HepG2 (cell line): Measurements from ENCODE around the gene AP5Z1. TPM values are rescaled to one million over a fixed set of nuclear protein-coding genes. Genes with fewer than 3 reads are reported as not detected.
A peak's percentile ranks its signal among the peaks of the same experiment; 100 is the strongest.

Experiments used
- ATAC-seq: fragments of 200-7000 bp; cut with Tn5 transposase; 3 replicates; pipeline ENCODE4 v1.9.1; 2020; ENCODE audit warnings: mild to moderate bottlenecking, moderate library complexity
- BruUV-seq: library from RNA; stranded (reverse); fragments of 400-500 nt; replicated peaks from 2 replicates; lab custom pipeline; 2021; lab: Mats Ljungman, UMichigan
- CTCF ChIA-PET: fragments of 300-600 bp; formaldehyde crosslinking; extraction: SDS; loops from one replicate; lab custom pipeline; 2021; ENCODE audit warnings: low total read pairs, inconsistent platforms, low intra/inter-chr PET ratio; lab: Yijun Ruan, JAX
- POLR2A ChIA-PET: fragments of 350-600 bp; sonication (Branson Sonifier 250); formaldehyde crosslinking; loops from one replicate; lab custom pipeline; 2020; ENCODE audit warnings: antibody characterized with exemption, inconsistent platforms; lab: Yijun Ruan, JAX
- DNase-seq: peaks from one replicate; pipeline ENCODE4 v3.0.0-alpha.2; 2015; ENCODE audit warnings: low spot score
- FAIRE-seq: peaks from 3 replicates; lab custom pipeline; 2011; peaks lifted over from hg19 to GRCh38; lab: Jason Lieb, UNC
- H2AFZ ChIP-seq: one replicate; pipeline ENCODE4 v1.6.1; 2011; ENCODE audit warnings: low read length, inconsistent platforms
- H3K27ac ChIP-seq: fragments of 300-600 bp; 3 replicates; pipeline ENCODE4 v1.8.0; 2011; ENCODE audit warnings: mixed run types, mild to moderate bottlenecking, mixed read lengths, low read length, inconsistent platforms; ENCODE audit not compliant: insufficient read depth; ENCODE audit errors: extremely low read length
- H3K27me3 ChIP-seq, 2 experiments: fragments of 200-600 bp in 1 of 2; 2 replicates in 1 of 2; 3 replicates in 1 of 2; pipeline versions ENCODE4 v1.6.0 to v1.8.0; 2011; ENCODE audit warnings: low read length in 2 of 2, mild to moderate bottlenecking in 2 of 2, moderate library complexity in 2 of 2, inconsistent platforms in 1 of 2; ENCODE audit not compliant: insufficient read depth in 2 of 2, control insufficient read depth in 1 of 2
- H3K36me3 ChIP-seq, 2 experiments: fragments of 200-600 bp in 1 of 2; replicated peaks in 1 of 2; 2 replicates in 1 of 2; 3 replicates in 1 of 2; pipeline versions ENCODE4 v1.5.1 to v1.8.0; 2011; ENCODE audit warnings: low read length in 2 of 2, inconsistent platforms in 1 of 2; ENCODE audit not compliant: insufficient read depth in 2 of 2, control insufficient read depth in 1 of 2
- H3K4me1 ChIP-seq: 2 replicates; pipeline ENCODE4 v1.5.1; 2012; ENCODE audit warnings: low read length, inconsistent platforms; ENCODE audit not compliant: insufficient read depth
- H3K4me2 ChIP-seq: 2 replicates; pipeline ENCODE4 v1.6.0; 2011; ENCODE audit warnings: low read depth, low read length, inconsistent platforms
- H3K4me3 ChIP-seq, 3 experiments: fragments of 200-600 bp in 1 of 3; sonication (generic), shearing (Covaris generic) in 1 of 3; replicated peaks in 1 of 3; 2 replicates each; pipeline ENCODE4 v1.5.1; 2011 to 2016; ENCODE audit warnings: low read length in 3 of 3, inconsistent platforms in 2 of 3, low read depth in 2 of 3, mild to moderate bottlenecking in 2 of 3, control low read depth in 1 of 3, mixed read lengths in 1 of 3; ENCODE audit not compliant: insufficient read depth in 1 of 3
- H3K79me2 ChIP-seq: one replicate; pipeline ENCODE4 v1.6.1; 2011; ENCODE audit warnings: low read length, inconsistent platforms; ENCODE audit not compliant: insufficient read depth
- H3K9ac ChIP-seq: 2 replicates; pipeline ENCODE4 v1.6.0; 2011; ENCODE audit warnings: mild to moderate bottlenecking, low read depth, low read length, inconsistent platforms; ENCODE audit not compliant: insufficient read depth
- H3K9me3 ChIP-seq: 2 replicates; pipeline ENCODE4 v1.5.1; 2012; ENCODE audit warnings: mild to moderate bottlenecking, low read length
- H4K20me1 ChIP-seq: 2 replicates; pipeline ENCODE4 v1.6.0; 2011; ENCODE audit warnings: inconsistent platforms, mild to moderate bottlenecking, low read length, moderate library complexity; ENCODE audit not compliant: insufficient read depth
- ATF1 ChIP-seq: IDR thresholded peaks from 2 replicates; pipeline ENCODE4 v1.6.1; 2016; ENCODE audit warnings: mild to moderate bottlenecking, control low read depth
- CHD2 ChIP-seq: IDR thresholded peaks from 2 replicates; pipeline ENCODE4 v1.6.1; 2011; ENCODE audit warnings: low read depth, low read length, improper control_type of control experiment
- CREB3 ChIP-seq: sonication (generic); formaldehyde crosslinking; IDR thresholded peaks from 2 replicates; pipeline ENCODE4 v1.5.0; 2020; ENCODE audit warnings: missing genetic modification reagents
- DR1 ChIP-seq: sonication (generic); formaldehyde crosslinking; IDR thresholded peaks from 2 replicates; pipeline ENCODE4 v1.8.0; 2021; ENCODE audit warnings: mild to moderate bottlenecking, missing genetic modification reagents, inconsistent platforms
- NKX3-1 ChIP-seq: sonication (generic); formaldehyde crosslinking; IDR thresholded peaks from 2 replicates; pipeline ENCODE4 v1.5.0; 2020; ENCODE audit warnings: missing genetic modification reagents
- RBFOX2 ChIP-seq: fragments of 200-400 bp; formaldehyde crosslinking; IDR thresholded peaks from 2 replicates; pipeline ENCODE4 v1.6.1; 2017; ENCODE audit warnings: low read depth, mild to moderate bottlenecking, low read length
- SALL2 ChIP-seq: sonication (generic); formaldehyde crosslinking; IDR thresholded peaks from 2 replicates; pipeline ENCODE4 v1.8.1; 2023; ENCODE audit warnings: mild to moderate bottlenecking, missing genetic modification reagents, inconsistent platforms
- SMAD1 ChIP-seq: sonication (generic); formaldehyde crosslinking; IDR thresholded peaks from 2 replicates; pipeline ENCODE4 v1.4.0; 2020; ENCODE audit warnings: missing genetic modification reagents, low read depth, mild to moderate bottlenecking, borderline replicate concordance
- ZC3H4 ChIP-seq: sonication (generic); formaldehyde crosslinking; IDR thresholded peaks from 2 replicates; pipeline ENCODE4 v1.4.0; 2020; ENCODE audit warnings: missing genetic modification reagents, borderline replicate concordance
- ZFX ChIP-seq: sonication (generic); formaldehyde crosslinking; IDR thresholded peaks from 2 replicates; pipeline ENCODE4 v1.4.0; 2020; ENCODE audit warnings: mild to moderate bottlenecking, low read depth, missing genetic modification reagents, moderate library complexity
- ZNF431 ChIP-seq: sonication (generic); formaldehyde crosslinking; IDR thresholded peaks from 2 replicates; pipeline ENCODE4 v1.9.0; 2022; ENCODE audit warnings: missing genetic modification reagents, low read depth, mild to moderate bottlenecking, borderline replicate concordance
- ZNF44 ChIP-seq: sonication (generic); formaldehyde crosslinking; IDR thresholded peaks from 2 replicates; pipeline ENCODE4 v1.5.1; 2020; ENCODE audit warnings: mild to moderate bottlenecking, missing genetic modification reagents
- ZNF441 ChIP-seq: sonication (generic); formaldehyde crosslinking; IDR thresholded peaks from 2 replicates; pipeline ENCODE4 v1.7.0; 2021; ENCODE audit warnings: missing genetic modification reagents, borderline replicate concordance
- ZNF543 ChIP-seq: sonication (generic); formaldehyde crosslinking; IDR thresholded peaks from 2 replicates; pipeline ENCODE4 v1.4.0; 2020; ENCODE audit warnings: mild to moderate bottlenecking, missing genetic modification reagents
- ZNF572 ChIP-seq: sonication (generic); formaldehyde crosslinking; IDR thresholded peaks from 2 replicates; pipeline ENCODE4 v1.5.1; 2020; ENCODE audit warnings: mild to moderate bottlenecking, missing genetic modification reagents
- ZNF747 ChIP-seq: sonication (generic); formaldehyde crosslinking; IDR thresholded peaks from 2 replicates; pipeline ENCODE4 v1.8.1; 2023; ENCODE audit warnings: missing genetic modification reagents, mild to moderate bottlenecking, borderline replicate concordance
- ZNF75D ChIP-seq: sonication (generic); formaldehyde crosslinking; IDR thresholded peaks from 2 replicates; pipeline ENCODE4 v1.8.1; 2023; ENCODE audit warnings: missing genetic modification reagents, mild to moderate bottlenecking, borderline replicate concordance
- WGBS: methylation state at CpG from one replicate; pipeline ENCODE4 v1.1.6; 2017; ENCODE audit warnings: low lambda C conversion rate; 5-methylcytosine and 5-hydroxymethylcytosine counted together
- in situ Hi-C: cut with HindIII; loops from 2 replicates; pipeline ENCODE4 v1.10.0; 2017; ENCODE audit warnings: low pct_unique_long_range_greater_than_20kb; ENCODE audit not compliant: extremely low pct_ligation_motif_present
- intact Hi-C: fragments of 100-400 bp; cut with micrococcal nuclease; formaldehyde crosslinking; loops from one replicate; pipeline ENCODE4 v1.10.0; 2022; ENCODE audit not compliant: unreplicated experiment
- polyA plus RNA-seq, 8 experiments: library from polyadenylated mRNA; depleted of rRNA in 3 of 8; stranded (reverse) in 7 of 8; unstranded in 1 of 8; fragments of >200 nt; fragmentation: Illumina TruSeq in 4 of 8; extraction: Trizol in 4 of 8; gene quantifications; 2 replicates each; pipeline versions ENCODE4 v1.2.1 to v1.2.3, GENCODE V29; 2011 to 2016; ENCODE audit warnings: low read depth in 4 of 8, missing spikeins in 1 of 8, mixed read lengths in 1 of 8; ENCODE audit not compliant: insufficient read depth in 1 of 8
- total RNA-seq, 5 experiments: library from RNA; depleted of rRNA; stranded (reverse); fragments of >200 nt; fragmentation: Illumina TruSeq; extraction: Trizol; gene quantifications; 2 replicates each; pipeline ENCODE4 v1.2.3, GENCODE V29; 2016; ENCODE audit warnings: low read depth in 1 of 5

The AP5Z1 gene
- total and polyA plus RNA-seq, 2 of the 13 experiments (the other 11 are each of a cell fraction or from before 2014, with no cell fraction given), result 9.3 to 15.1 TPM

DNA sequence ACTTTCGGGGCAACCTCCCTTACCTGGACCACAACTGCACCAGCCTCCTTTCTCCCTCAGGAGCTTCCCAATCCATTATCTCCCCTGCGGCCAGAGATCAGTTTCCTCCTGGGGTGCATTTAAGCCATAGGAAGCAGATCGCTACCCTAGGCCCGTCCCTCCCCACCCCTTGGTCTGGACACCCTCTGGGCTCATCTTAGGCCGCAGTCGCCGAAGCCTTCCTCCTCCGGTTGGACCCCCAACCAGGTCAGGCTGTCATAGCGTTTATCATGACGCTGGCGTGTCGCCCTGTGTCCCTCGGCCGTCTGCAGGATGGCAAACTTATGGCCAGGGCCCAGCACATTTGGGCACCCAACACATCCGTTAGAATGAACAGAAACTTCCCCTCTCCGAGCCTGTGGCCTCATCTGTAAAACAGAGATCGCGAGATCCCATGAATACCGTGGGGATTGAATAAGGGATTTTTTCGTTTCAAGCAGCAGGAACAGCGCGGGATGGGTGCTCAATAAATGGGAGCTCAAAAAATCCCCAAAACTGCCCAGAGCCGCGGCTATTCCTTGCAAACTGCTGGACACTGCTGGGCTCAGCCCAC lies 669 bp upstream of the AP5Z1 start:
- POLR2A ChIA-PET, result interaction anchor here (0.6 to 2.4 kb wide), 17 partner anchors 10 to 270 kb away, joined by 3 to 17 read pairs (median 5); partner anchors contain the start of genes RADIL and RBAK
- 0 out of 5 replicates have a peak, but pooled peaks cover 0 to under 1% of the 10 kb centered on the region in 2 experiments for H3K36me3 ChIP-seq
- peak overlapping the region; percentile 91 for H3K9ac ChIP-seq
- ATAC-seq (peak; percentile 56), DNase-seq (peak; percentile 48), FAIRE-seq (no peak)
- CTCF ChIA-PET, result no interaction called here
- H3K27me3 ChIP-seq, result no peaks in the 10 kb centered on the region; a peak in 1 of 5 replicates
- H3K27ac ChIP-seq, result peak overlapping the region; percentile 94
- TF ChIP-seq ZNF44, result no peak
- 0 out of 2 replicates have a peak, but pooled peaks have one; percentile 4 for TF ChIP-seq SALL2 (CRISPR knock-in tag)
- peak; percentile 48; the same call in 1 of the 2 replicates for TF ChIP-seq ZNF572 (CRISPR knock-in tag)
- TF ChIP-seq ZNF75D (CRISPR knock-in tag), result 0 out of 2 replicates have a peak, but pooled peaks have one; percentile 47
- TF ChIP-seq RBFOX2, result no peak
- 0 out of 2 replicates have a peak, but pooled peaks have one; percentile 6 for TF ChIP-seq ZNF543
- 0 out of 2 replicates have a peak, but pooled peaks have one; percentile 9 for TF ChIP-seq NKX3-1 (CRISPR knock-in tag)
- peak; percentile 41; the same call in 1 of the 2 replicates for TF ChIP-seq ZC3H4 (CRISPR knock-in tag)
- TF ChIP-seq ZFX (CRISPR knock-in tag), result peak; percentile 62
- TF ChIP-seq CHD2, result peak; percentile 87
- TF ChIP-seq SMAD1 (CRISPR knock-in tag), result 0 out of 2 replicates have a peak, but pooled peaks have one; percentile 7
- no peak for TF ChIP-seq DR1 (CRISPR knock-in tag)
- 0 out of 2 replicates have a peak, but pooled peaks have one; percentile 25 for TF ChIP-seq ZNF431 (CRISPR knock-in tag)
- no peak for TF ChIP-seq ATF1 (CRISPR knock-in tag)
- peak; percentile 72; the same call in 1 of the 2 replicates for TF ChIP-seq CREB3 (CRISPR knock-in tag)
- 0 out of 2 replicates have a peak, but pooled peaks have one; percentile 46 for TF ChIP-seq ZNF441 (CRISPR knock-in tag)
- 0 out of 2 replicates have a peak, but pooled peaks have one; percentile 6 for TF ChIP-seq ZNF747
- no peaks in the 10 kb centered on the region for H3K9me3 ChIP-seq
- intact Hi-C loops (no loop called here), in situ Hi-C loops (loop anchor here (25.0 kb wide), 1 partner anchor 162 kb away; no protein-coding TSS in a partner anchor)
- peaks cover 39% of the 10 kb centered on the region for H3K4me1 ChIP-seq
- H4K20me1 ChIP-seq, result no peaks in the 10 kb centered on the region
- no peak overlapping the region for H2AFZ ChIP-seq
- H3K4me2 ChIP-seq, result peak overlapping the region; percentile 96
- H3K79me2 ChIP-seq, result peaks cover 27% of the 10 kb centered on the region
- peak overlapping the region; percentile 96 to 98 (median 97) for H3K4me3 ChIP-seq
- TSS peak; percentile 98 for BruUV-seq
- WGBS, result 4% methylated on average over 22 of the region's 24 CpGs
